Fibroblast of pulmonary artery (primary cell): Measurements from ENCODE around the gene CLSTN3.

Experiments used
- DNase-seq: peaks from one replicate; pipeline ENCODE4 v3.0.0-alpha.2; 2010; ENCODE audit warnings: low read depth
- H3K4me3 ChIP-seq: replicated peaks from 2 replicates; pipeline ENCODE4 v1.5.1; 2011; ENCODE audit warnings: low read depth, mild to moderate bottlenecking, control low read depth, low read length, moderate library complexity
- CTCF ChIP-seq: IDR thresholded peaks from 2 replicates; pipeline ENCODE4 v1.5.1; 2011; ENCODE audit warnings: mild to moderate bottlenecking, control low read depth, low read length, inconsistent platforms; ENCODE audit errors: missing control alignments

Gene CLSTN3

GRCh38 chr12:7129872-7130691 lies at the start of gene CLSTN3:
TSS of gene CLSTN3 (plus strand) at chr12:7130371. CDS start at chr12:7130649, 278 bp downstream.
- peak within 1 kb of the TSS; percentile 82 for H3K4me3 ChIP-seq
- TF ChIP-seq CTCF = no peak

GRCh38 chr12:7081037-7081436 lies 49.1 kb upstream of the CLSTN3 start:
- no peak for DNase-seq
- H3K4me3 ChIP-seq = no peak overlapping the region
- TF ChIP-seq CTCF = no peak

More at GRCh38 chr12:7129872-7130691, at the start of gene CLSTN3:
- peak; percentile 76 for DNase-seq

GRCh38 chr12:7083125-7083524 lies 47.0 kb upstream of the CLSTN3 start:
- TF ChIP-seq CTCF = no peak
- no peak overlapping the region for H3K4me3 ChIP-seq
- no peak for DNase-seq

- no peak overlapping the region for H3K4me3 ChIP-seq
- DNase-seq = no peak
- no peak for TF ChIP-seq CTCF
Observed at GRCh38 chr12:7089196-7089871, 40.8 kb upstream of the CLSTN3 start.

- peak overlapping the region; percentile 84 for H3K4me3 ChIP-seq
- DNase-seq = peak; percentile 24
- TF ChIP-seq CTCF = no peak
Observed at GRCh38 chr12:7090222-7090998, 39.8 kb upstream of the CLSTN3 start.

- no peak for TF ChIP-seq CTCF
- no peak for DNase-seq
- peak overlapping the region; percentile 84 for H3K4me3 ChIP-seq
Observed at GRCh38 chr12:7091171-7091570, 39.0 kb upstream of the CLSTN3 start.
